ENCODE measurements around the gene PTPRN2. TPM values are rescaled to one million over a fixed set of nuclear protein-coding genes. Genes with fewer than 3 reads are reported as not detected.

The PTPRN2 gene
- total and polyA plus RNA-seq, 2 of the 8 experiments (the other 6 are each of a cell fraction or from before 2014, with no cell fraction given) = 2.6 to 4.5 TPM

DNA sequence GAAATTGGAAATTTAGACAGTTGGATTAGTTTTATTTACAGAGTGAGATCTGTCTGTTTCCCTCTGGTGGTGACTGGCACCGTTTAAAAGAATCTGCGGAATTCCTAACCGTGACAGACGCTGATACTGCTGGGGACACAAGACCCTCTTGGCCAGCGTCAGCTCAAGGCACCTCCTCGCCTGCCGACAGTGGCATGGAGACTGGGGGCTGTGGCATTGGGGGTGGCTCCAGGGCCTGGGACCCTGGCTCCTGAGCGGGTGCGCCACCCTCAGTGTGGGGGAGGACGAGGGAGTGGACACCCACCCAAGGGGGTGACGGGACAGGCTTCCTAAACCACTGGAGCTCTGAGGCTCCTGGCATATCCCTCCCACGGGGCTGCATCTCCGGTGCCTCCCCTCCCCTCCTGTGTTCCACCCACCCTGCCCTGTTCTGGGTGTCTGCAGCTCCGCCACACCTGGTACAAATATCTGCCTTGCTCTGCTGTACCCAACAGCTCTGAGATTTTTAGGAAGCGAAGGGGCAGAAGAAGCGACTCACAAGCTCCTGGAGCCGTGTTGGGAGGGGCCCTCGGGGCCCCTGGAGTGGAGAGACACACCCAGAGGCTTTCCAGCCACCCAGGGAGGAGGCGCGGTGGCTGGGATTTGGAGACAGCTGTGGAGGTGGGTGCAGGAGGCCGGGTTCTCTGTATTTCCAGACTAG is 1072.1 kb downstream of the PTPRN2 start (continued):
- TF ChIP-seq, protein P1, sequence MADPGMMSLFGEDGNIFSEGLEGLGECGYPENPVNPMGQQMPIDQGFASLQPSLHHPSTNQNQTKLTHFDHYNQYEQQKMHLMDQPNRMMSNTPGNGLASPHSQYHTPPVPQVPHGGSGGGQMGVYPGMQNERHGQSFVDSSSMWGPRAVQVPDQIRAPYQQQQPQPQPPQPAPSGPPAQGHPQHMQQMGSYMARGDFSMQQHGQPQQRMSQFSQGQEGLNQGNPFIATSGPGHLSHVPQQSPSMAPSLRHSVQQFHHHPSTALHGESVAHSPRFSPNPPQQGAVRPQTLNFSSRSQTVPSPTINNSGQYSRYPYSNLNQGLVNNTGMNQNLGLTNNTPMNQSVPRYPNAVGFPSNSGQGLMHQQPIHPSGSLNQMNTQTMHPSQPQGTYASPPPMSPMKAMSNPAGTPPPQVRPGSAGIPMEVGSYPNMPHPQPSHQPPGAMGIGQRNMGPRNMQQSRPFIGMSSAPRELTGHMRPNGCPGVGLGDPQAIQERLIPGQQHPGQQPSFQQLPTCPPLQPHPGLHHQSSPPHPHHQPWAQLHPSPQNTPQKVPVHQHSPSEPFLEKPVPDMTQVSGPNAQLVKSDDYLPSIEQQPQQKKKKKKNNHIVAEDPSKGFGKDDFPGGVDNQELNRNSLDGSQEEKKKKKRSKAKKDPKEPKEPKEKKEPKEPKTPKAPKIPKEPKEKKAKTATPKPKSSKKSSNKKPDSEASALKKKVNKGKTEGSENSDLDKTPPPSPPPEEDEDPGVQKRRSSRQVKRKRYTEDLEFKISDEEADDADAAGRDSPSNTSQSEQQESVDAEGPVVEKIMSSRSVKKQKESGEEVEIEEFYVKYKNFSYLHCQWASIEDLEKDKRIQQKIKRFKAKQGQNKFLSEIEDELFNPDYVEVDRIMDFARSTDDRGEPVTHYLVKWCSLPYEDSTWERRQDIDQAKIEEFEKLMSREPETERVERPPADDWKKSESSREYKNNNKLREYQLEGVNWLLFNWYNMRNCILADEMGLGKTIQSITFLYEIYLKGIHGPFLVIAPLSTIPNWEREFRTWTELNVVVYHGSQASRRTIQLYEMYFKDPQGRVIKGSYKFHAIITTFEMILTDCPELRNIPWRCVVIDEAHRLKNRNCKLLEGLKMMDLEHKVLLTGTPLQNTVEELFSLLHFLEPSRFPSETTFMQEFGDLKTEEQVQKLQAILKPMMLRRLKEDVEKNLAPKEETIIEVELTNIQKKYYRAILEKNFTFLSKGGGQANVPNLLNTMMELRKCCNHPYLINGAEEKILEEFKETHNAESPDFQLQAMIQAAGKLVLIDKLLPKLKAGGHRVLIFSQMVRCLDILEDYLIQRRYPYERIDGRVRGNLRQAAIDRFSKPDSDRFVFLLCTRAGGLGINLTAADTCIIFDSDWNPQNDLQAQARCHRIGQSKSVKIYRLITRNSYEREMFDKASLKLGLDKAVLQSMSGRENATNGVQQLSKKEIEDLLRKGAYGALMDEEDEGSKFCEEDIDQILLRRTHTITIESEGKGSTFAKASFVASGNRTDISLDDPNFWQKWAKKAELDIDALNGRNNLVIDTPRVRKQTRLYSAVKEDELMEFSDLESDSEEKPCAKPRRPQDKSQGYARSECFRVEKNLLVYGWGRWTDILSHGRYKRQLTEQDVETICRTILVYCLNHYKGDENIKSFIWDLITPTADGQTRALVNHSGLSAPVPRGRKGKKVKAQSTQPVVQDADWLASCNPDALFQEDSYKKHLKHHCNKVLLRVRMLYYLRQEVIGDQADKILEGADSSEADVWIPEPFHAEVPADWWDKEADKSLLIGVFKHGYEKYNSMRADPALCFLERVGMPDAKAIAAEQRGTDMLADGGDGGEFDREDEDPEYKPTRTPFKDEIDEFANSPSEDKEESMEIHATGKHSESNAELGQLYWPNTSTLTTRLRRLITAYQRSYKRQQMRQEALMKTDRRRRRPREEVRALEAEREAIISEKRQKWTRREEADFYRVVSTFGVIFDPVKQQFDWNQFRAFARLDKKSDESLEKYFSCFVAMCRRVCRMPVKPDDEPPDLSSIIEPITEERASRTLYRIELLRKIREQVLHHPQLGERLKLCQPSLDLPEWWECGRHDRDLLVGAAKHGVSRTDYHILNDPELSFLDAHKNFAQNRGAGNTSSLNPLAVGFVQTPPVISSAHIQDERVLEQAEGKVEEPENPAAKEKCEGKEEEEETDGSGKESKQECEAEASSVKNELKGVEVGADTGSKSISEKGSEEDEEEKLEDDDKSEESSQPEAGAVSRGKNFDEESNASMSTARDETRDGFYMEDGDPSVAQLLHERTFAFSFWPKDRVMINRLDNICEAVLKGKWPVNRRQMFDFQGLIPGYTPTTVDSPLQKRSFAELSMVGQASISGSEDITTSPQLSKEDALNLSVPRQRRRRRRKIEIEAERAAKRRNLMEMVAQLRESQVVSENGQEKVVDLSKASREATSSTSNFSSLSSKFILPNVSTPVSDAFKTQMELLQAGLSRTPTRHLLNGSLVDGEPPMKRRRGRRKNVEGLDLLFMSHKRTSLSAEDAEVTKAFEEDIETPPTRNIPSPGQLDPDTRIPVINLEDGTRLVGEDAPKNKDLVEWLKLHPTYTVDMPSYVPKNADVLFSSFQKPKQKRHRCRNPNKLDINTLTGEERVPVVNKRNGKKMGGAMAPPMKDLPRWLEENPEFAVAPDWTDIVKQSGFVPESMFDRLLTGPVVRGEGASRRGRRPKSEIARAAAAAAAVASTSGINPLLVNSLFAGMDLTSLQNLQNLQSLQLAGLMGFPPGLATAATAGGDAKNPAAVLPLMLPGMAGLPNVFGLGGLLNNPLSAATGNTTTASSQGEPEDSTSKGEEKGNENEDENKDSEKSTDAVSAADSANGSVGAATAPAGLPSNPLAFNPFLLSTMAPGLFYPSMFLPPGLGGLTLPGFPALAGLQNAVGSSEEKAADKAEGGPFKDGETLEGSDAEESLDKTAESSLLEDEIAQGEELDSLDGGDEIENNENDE (IDR thresholded peaks at IDR 0.05; ENCODE audit: insufficient replicate concordance, low read length) = no peak
- TF ChIP-seq RNF2 (IDR thresholded peaks at IDR 0.05; ENCODE audit: borderline replicate concordance, low read depth, low read length, missing control alignments, poor library complexity, severe bottlenecking) (no peak), RFX5 (IDR thresholded peaks at IDR 0.05; ENCODE audit: borderline replicate concordance, low read depth, low read length) (no peak), SIN3A (conservative IDR thresholded peaks at IDR 0.05 in 1 of 2, IDR thresholded peaks at IDR 0.05 in 1 of 2; ENCODE audit: low read depth in 1 of 2, low read length in 2 of 2) (no peak), POU5F1 (IDR thresholded peaks at IDR 0.05; ENCODE audit: low read depth, low read length) (no peak)
- TF ChIP-seq, protein P2, sequence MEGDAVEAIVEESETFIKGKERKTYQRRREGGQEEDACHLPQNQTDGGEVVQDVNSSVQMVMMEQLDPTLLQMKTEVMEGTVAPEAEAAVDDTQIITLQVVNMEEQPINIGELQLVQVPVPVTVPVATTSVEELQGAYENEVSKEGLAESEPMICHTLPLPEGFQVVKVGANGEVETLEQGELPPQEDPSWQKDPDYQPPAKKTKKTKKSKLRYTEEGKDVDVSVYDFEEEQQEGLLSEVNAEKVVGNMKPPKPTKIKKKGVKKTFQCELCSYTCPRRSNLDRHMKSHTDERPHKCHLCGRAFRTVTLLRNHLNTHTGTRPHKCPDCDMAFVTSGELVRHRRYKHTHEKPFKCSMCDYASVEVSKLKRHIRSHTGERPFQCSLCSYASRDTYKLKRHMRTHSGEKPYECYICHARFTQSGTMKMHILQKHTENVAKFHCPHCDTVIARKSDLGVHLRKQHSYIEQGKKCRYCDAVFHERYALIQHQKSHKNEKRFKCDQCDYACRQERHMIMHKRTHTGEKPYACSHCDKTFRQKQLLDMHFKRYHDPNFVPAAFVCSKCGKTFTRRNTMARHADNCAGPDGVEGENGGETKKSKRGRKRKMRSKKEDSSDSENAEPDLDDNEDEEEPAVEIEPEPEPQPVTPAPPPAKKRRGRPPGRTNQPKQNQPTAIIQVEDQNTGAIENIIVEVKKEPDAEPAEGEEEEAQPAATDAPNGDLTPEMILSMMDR (IDR thresholded peaks at IDR 0.05; ENCODE audit: control extremely low read depth in 1 of 3, insufficient read depth in 1 of 3, low read depth in 1 of 3, low read length in 3 of 3) = no peak

All from H1 (cell line).